Measurements from ENCODE around the gene COMMD8. TPM values are rescaled to one million over a fixed set of nuclear protein-coding genes. Genes with fewer than 3 reads are reported as not detected.

The COMMD8 gene
- total and polyA plus RNA-seq, 4 donors: 3.6 to 17.5 (median 9.0) TPM

DNA sequence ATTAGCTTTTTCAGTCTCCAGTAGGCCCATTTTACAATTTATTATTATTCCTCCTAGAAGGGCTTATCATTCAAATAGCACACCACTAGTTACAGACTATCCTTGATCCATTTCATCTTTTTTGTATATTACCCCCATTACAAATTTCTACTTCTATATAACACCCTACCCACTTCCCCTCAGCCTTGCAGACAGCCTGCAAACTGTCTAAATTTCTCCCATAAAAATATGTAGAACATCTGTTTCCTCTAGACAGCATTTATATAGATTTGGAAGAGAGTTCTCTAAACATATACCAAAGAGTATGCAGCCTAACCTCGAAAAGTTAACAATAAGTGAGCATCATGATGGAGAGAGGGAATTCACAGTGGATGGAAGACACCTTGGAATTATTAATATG is 30.8 kb downstream of the COMMD8 start:
- Histone ChIP-seq H3K4me3 (ENCODE audit: low read depth in 1 of 3, low read length in 3 of 3) (no peak overlapping the region), H3K27me3 (ENCODE audit: control insufficient read depth in 4 of 4, insufficient read depth in 4 of 4, low read length in 3 of 4) (no peaks in the 10 kb centered on the region), H3K4me1 (ENCODE audit: control insufficient read depth in 4 of 4, insufficient read depth in 4 of 4, low read length in 3 of 4) (no peaks in the 10 kb centered on the region), H3K27ac (ENCODE audit: low read depth in 1 of 2, low read length in 2 of 2) (no peak overlapping the region), H3K9me3 (ENCODE audit: control insufficient read depth in 4 of 4, low read length in 3 of 4) (no peaks in the 10 kb centered on the region), H3K9ac (ENCODE audit: low read depth in 1 of 2, low read length in 2 of 2) (no peak overlapping the region), H3K36me3 (ENCODE audit: control insufficient read depth in 4 of 4, insufficient read depth in 3 of 4, low read depth in 1 of 4, low read length in 3 of 4) (no peaks in the 10 kb centered on the region)
- TF ChIP-seq NR2F2 (IDR thresholded peaks at IDR 0.05) (no peak), TAF1 (conservative IDR thresholded peaks at IDR 0.05) (no peak), HNF4A (conservative IDR thresholded peaks at IDR 0.05) (no peak), ATF3 (IDR thresholded peaks at IDR 0.05) (no peak), ZBTB33 (IDR thresholded peaks at IDR 0.05) (no peak), MAX (IDR thresholded peaks at IDR 0.05) (no peak), FOXA2 (IDR thresholded peaks at IDR 0.05) (no peak), HNF4G (IDR thresholded peaks at IDR 0.05) (no peak), RXRA (IDR thresholded peaks at IDR 0.05) (no peak), EGR1 (IDR thresholded peaks at IDR 0.05; ENCODE audit: low read depth in 2 of 2) (no peak), SP1 (IDR thresholded peaks at IDR 0.05) (no peak), RAD21 (IDR thresholded peaks at IDR 0.05) (no peak), YY1 (IDR thresholded peaks at IDR 0.05) (no peak), FOXA1 (IDR thresholded peaks at IDR 0.05) (no peak), JUND (IDR thresholded peaks at IDR 0.05) (no peak), GABPA (IDR thresholded peaks at IDR 0.05 in 1 of 2, conservative IDR thresholded peaks at IDR 0.05 in 1 of 2) (no peak)
- TF ChIP-seq, protein P1, sequence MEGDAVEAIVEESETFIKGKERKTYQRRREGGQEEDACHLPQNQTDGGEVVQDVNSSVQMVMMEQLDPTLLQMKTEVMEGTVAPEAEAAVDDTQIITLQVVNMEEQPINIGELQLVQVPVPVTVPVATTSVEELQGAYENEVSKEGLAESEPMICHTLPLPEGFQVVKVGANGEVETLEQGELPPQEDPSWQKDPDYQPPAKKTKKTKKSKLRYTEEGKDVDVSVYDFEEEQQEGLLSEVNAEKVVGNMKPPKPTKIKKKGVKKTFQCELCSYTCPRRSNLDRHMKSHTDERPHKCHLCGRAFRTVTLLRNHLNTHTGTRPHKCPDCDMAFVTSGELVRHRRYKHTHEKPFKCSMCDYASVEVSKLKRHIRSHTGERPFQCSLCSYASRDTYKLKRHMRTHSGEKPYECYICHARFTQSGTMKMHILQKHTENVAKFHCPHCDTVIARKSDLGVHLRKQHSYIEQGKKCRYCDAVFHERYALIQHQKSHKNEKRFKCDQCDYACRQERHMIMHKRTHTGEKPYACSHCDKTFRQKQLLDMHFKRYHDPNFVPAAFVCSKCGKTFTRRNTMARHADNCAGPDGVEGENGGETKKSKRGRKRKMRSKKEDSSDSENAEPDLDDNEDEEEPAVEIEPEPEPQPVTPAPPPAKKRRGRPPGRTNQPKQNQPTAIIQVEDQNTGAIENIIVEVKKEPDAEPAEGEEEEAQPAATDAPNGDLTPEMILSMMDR (IDR thresholded peaks at IDR 0.05; ENCODE audit: low read depth, low read length, missing input control): no peak
- TF ChIP-seq, protein P2, sequence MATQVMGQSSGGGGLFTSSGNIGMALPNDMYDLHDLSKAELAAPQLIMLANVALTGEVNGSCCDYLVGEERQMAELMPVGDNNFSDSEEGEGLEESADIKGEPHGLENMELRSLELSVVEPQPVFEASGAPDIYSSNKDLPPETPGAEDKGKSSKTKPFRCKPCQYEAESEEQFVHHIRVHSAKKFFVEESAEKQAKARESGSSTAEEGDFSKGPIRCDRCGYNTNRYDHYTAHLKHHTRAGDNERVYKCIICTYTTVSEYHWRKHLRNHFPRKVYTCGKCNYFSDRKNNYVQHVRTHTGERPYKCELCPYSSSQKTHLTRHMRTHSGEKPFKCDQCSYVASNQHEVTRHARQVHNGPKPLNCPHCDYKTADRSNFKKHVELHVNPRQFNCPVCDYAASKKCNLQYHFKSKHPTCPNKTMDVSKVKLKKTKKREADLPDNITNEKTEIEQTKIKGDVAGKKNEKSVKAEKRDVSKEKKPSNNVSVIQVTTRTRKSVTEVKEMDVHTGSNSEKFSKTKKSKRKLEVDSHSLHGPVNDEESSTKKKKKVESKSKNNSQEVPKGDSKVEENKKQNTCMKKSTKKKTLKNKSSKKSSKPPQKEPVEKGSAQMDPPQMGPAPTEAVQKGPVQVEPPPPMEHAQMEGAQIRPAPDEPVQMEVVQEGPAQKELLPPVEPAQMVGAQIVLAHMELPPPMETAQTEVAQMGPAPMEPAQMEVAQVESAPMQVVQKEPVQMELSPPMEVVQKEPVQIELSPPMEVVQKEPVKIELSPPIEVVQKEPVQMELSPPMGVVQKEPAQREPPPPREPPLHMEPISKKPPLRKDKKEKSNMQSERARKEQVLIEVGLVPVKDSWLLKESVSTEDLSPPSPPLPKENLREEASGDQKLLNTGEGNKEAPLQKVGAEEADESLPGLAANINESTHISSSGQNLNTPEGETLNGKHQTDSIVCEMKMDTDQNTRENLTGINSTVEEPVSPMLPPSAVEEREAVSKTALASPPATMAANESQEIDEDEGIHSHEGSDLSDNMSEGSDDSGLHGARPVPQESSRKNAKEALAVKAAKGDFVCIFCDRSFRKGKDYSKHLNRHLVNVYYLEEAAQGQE (IDR thresholded peaks at IDR 0.05): no peak
- no peak for DNase-seq (ENCODE audit: low spot score)
- 74% methylated on average over 1 of the region's 1 CpG for WGBS

All from liver (tissue), 9 donors.